Measurements from ENCODE around the gene TFDP2.
A peak's percentile ranks its signal among the peaks of the same experiment; 100 is the strongest.
"Not testable (repeated sequence)": the region's sequence is repeated elsewhere in the genome, so short reads cannot be mapped to it uniquely, and the experiment has no call there.

TFDP2 gene

GRCh38 chr3:141915016-141915415, 234.3 kb downstream of the TFDP2 start:
- DNase-seq, result no peak

- no peak for DNase-seq
These were observed 235.0 kb downstream of the TFDP2 start for GRCh38 chr3:141914311-141914710.

GRCh38 chr3:141913150-141913811, 236.1 kb downstream of the TFDP2 start:
- peak; percentile 27 for DNase-seq

GRCh38 chr3:141909986-141910385, 239.4 kb downstream of the TFDP2 start:
- not testable (repeated sequence) for DNase-seq

- DNase-seq, result no peak
These were observed 239.9 kb downstream of the TFDP2 start for GRCh38 chr3:141909408-141909807.

- DNase-seq, result no peak
These were observed 244.2 kb downstream of the TFDP2 start for GRCh38 chr3:141905129-141905528.

GRCh38 chr3:141904203-141904602, 245.1 kb downstream of the TFDP2 start:
- no peak for DNase-seq

- no peak for DNase-seq
These were observed 247.4 kb downstream of the TFDP2 start for GRCh38 chr3:141901914-141902313.

GRCh38 chr3:141900343-141900742, 249.0 kb downstream of the TFDP2 start:
- DNase-seq, result no peak

- DNase-seq, result no peak
These were observed 250.4 kb downstream of the TFDP2 start for GRCh38 chr3:141898908-141899307.

- DNase-seq, result no peak
These were observed 253.6 kb downstream of the TFDP2 start for GRCh38 chr3:141895731-141896130.

- no peak for DNase-seq
These were observed 254.7 kb downstream of the TFDP2 start for GRCh38 chr3:141894524-141895176.

Measured in activated CD4-positive, alpha-beta T cell treated with anti-CD3 and anti-CD28 coated beads, Interleukin-2, amount 50 U/mL, for 1 hour (primary cell).